Mesenteric fat pad (tissue), 1 donor: ENCODE measurements around the gene TMPO. TPM values are rescaled to one million over a fixed set of nuclear protein-coding genes. Genes with fewer than 3 reads are reported as not detected.
"Not testable (repeated sequence)": the region's sequence is repeated elsewhere in the genome, so short reads cannot be mapped to it uniquely, and the experiment has no call there.

Experiments used
- DNase-seq: peaks from one replicate; pipeline ENCODE4 v3.0.0-alpha.2; 2020; ENCODE audit warnings: low spot score
- total RNA-seq: library from RNA; stranded (reverse); fragmentation: NEBNext Ultra II Directional; extraction: Animal tissue kit (Norgen Biotek cat#: 25700); gene quantifications from one replicate; pipeline ENCODE4 v1.2.1, GENCODE V29; 2021
- donor health status: DM: yes; HTN: yes; CAD: no.

The TMPO gene
- total RNA-seq, 1 donor from 2014 or later = 21.7 TPM

DNA sequence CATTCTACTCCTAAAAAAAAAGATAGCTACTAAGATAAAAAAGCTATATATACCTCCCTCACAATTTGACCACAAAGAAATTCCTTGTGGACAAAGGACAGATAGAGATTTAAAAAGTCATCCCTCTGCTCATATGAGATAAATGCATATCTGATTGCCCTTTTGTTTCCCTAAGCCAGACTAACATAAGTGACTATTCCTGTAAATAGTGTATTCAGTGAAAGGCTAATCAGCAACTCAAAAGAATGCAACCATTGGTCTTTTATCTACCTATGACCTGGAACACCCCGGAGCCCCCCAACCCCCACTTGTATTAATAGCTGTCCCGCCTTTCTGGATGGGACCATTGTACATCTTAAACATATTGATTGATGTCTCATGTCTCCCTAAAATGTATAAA is 6.3 kb upstream of the TMPO start:
- no peak for DNase-seq

- DNase-seq = not testable (repeated sequence)
Measured at GRCh38 chr12:98511806-98512205, 3.6 kb upstream of the TMPO start.

DNA sequence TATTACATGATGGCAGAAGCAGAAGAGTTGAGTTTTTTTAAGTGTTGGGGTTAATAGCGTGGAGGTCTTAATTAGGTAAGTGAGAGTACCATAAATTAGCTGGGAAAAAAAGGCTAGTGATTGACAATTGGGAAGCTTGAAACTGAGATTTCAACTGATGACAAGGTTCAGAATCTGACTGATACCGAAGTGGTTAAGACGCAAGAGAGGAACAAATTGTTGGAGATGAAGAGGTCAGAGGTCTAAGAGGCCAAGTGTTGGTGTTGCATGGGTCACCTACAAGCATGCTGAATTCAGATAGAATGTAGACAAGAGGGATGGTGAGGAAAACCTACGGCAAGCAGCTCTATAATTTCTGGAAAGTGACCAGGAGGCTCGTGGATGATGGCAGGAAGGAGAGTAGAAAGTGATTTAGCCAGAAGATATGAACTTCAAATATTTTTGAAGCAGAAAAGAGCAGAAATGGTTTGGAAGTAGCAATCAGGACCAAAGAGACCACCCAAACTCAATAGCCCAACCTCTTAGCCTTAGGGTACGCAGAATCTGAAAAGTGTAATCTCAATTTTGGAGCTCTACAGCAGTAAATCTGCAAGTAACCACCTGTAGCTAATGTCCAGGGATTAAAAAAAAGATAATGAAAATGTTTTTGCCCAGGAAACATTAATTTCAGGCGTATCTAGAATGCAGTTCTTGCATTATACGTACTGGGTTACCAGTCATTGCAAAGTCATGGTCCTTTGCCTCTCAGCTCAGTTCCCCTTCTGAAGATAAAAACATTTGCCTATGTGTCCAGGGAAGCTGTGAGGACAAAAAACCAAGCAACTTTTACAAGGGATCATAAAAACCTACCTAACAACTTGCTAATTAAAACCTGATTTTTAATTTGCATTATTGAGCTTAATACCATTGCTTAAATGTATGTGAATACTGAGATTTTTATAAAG is 1.7 kb upstream of the TMPO start:
- DNase-seq = no peak

DNA sequence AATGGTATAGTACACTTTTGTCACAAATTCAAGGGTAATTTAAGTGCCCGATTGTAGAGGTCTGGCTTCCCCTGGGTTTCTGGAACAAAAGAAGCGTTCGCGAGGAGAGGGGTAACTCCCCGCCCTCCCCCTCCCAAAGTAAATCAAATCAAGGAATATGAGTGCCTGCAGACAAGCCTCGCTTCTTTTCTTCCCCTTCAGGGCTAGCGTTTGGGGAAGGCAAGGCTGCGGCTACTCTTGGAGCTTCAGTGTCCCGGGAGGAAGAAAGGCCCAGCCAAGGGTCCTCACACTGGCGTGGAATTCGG is 456 bp upstream of the TMPO start:
- DNase-seq = no peak

- DNase-seq = no peak
Measured at GRCh38 chr12:98516111-98516873, 902 bp downstream of the TMPO start.

- no peak for DNase-seq
Measured at GRCh38 chr12:98519257-98519907, 4.0 kb downstream of the TMPO start.

- DNase-seq = no peak
Measured at GRCh38 chr12:98530068-98530467, 14.7 kb downstream of the TMPO start.

- no peak for DNase-seq
Measured at GRCh38 chr12:98532687-98533304, 17.4 kb downstream of the TMPO start.

DNA sequence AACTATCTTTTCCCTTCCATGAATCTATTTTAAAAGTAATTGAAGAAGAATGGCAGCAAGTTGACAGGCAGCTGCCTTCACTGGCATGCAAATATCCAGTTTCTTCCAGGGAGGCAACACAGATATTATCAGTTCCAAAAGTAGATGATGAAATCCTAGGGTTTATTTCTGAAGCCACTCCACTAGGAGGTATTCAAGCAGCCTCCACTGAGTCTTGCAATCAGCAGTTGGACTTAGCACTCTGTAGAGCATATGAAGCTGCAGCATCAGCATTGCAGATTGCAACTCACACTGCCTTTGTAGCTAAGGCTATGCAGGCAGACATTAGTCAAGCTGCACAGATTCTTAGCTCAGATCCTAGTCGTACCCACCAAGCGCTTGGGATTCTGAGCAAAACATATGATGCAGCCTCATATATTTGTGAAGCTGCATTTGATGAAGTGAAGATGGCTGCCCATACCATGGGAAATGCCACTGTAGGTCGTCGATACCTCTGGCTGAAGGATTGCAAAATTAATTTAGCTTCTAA is 18.4 kb downstream of the TMPO start:
- DNase-seq = no peak

DNA sequence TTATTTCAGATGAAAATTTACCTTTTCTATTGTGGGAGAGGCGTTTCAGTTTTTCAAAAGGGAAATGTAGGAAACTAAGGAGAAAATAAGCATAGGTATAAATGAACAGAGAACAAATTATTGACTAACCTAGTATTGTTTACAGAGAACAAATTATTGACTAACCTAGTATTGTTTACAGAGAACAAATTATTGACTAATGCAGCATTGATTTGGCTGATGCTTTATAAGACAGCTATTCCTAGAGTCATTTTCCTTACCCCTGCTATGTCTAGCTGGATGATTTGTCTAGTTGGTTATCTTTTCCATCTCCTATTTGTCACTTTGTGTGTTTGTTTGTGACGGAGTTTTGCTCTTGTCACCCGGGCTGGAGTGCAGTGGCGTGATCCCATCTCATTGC is 22.6 kb downstream of the TMPO start:
- DNase-seq = no peak

DNA sequence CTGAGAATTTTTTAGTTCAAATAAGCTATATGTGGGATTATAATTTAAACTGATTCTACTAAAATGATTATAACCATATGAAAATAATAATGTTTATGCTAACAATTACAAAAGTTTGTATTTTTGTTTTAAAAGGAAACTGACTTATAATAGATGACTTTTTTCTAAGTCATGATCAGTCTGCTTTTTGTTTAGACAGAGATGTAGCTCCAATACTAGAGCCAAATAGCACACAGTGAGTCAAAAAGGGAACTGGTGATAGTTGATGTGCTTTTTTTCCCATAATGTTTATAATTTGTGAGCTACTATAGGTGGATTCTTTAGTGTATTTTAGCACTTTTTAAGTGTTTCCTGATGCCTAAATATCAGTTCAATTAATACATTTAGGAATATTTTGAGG is 28.3 kb downstream of the TMPO start:
- DNase-seq = no peak

- DNase-seq = no peak
Measured at GRCh38 chr12:98544751-98545150, 29.4 kb downstream of the TMPO start.

DNA sequence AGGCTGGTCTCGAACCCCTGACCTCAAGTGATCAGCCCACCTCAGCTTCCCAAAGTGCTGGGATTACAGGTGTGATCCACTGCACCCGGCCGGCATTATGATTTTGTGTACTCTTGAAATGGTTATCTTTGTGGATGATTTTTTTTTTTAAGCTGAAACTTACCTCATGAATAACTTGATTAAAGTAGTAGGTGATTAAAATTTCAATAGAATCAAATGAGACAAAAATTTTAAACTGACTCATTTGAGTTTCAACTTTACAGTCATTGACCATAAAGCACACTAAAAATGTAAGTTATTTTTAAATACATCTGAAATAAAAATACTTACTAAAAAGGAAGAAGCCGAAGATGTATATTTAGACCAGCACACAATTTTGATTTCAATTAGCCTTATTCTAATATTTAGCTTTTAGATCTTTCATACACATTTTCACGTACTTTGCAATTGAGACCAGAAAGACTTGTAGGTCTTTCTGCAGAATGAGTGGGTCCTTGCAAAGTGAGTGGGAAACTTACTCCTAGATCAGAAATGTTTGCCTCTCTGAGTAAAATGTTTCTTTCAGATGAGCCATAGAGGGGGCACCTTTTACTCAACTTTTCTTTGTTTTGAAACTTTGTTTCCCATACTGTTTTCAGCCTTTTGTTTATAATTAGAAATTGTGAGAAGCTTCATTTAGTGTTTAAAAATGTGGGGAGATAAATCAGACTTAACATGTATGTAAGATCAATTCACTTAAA is 34.2 kb downstream of the TMPO start:
- DNase-seq = no peak

- no peak for DNase-seq
Measured at GRCh38 chr12:98551787-98552186, 36.4 kb downstream of the TMPO start.

DNA sequence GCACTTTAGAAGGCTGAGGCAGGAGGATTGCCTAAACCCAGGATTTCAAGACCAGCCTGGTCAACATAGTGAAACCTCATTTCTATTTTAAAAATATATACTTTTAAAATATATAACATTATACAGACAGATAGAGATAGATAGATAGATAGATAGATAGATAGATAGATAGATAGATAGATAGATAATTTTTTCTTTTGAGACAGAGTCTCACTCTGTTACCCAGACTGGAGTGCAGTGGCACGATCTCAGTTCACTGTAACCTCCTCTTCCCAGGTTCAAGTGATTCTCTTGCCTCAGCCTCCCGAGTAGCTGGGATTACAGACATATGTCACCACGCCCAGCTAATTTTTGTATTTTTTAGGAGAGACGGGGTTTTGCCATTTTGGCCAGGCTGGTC is 42.7 kb downstream of the TMPO start:
- DNase-seq = not testable (repeated sequence)

DNA sequence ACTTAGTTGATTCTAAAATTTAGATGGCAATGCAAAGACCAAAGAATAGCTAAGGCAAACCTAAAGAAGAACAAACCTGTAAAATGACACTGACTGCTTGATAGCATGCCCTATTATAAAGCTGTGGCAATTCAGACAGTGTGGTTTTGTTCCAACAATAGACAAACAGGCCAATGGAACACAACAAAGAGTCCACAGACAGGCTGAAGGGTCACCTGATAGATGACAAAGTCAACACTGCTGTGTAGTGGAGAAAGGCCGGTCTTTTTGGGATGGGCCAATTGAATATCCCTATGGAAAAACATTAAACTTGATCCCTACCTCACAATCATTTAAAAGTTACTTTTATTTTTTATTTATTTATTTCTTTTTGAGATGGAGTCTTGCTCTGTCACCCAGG is 44.3 kb downstream of the TMPO start:
- no peak for DNase-seq

GRCh38 chr12:98561846-98562245 is 46.5 kb downstream of the TMPO start:
- DNase-seq = no peak

- no peak for DNase-seq
Measured at GRCh38 chr12:98572010-98572409, 56.6 kb downstream of the TMPO start.

- DNase-seq = no peak
Measured at GRCh38 chr12:98574110-98574509, 58.7 kb downstream of the TMPO start.

GRCh38 chr12:98575013-98575412 is 59.6 kb downstream of the TMPO start:
- no peak for DNase-seq

GRCh38 chr12:98576795-98577194 is 61.4 kb downstream of the TMPO start:
- DNase-seq = not testable (repeated sequence)
